Astrocyte of the cerebellum (primary cell): ENCODE results near the gene MALL.
"Not testable (repeated sequence)": the region's sequence is repeated elsewhere in the genome, so short reads cannot be mapped to it uniquely, and the experiment has no call there.

Experiments
- DNase-seq: peaks from one replicate; pipeline ENCODE4 v3.0.0-alpha.2; 2011; ENCODE audit warnings: low read depth
- H3K4me3 ChIP-seq: 2 replicates; pipeline ENCODE4 v1.5.1; 2011; ENCODE audit warnings: mild to moderate bottlenecking, low read depth, low read length, moderate library complexity
- in situ Hi-C: cut with HindIII; loops from 2 replicates; pipeline ENCODE4 v1.10.0; 2017; ENCODE audit warnings: low sequenced_read_pairs

MALL gene

DNA sequence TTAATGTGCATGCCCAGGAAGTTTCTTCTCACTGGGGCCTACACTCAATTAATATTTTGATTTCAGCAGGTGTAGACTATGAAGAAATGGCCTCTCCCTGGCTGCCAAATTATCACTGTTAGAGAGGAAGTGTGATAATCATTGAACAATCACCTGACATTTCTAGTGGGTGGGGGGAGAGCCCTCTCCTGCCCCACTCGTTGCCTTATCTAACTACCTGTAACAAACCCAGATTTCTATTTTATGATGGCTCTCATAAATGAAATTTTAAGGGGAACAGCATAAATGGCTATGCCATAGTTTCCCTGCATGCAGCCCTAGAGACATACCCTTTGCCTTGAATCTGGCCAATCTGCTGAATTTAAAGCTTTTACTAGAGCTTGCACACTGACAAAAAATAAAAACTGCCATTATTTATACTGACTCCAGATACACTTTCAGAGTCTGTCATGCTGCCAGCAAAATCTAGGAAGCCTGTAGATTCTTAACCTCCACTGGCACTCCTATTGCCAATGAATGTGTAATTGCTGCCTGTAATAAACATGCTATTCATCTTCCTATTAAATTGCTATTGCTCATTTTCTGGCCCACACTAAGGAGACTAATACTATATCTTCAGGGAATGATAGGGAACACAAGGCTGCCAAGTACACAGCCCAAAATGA is 55.8 kb downstream of the MALL start:
- DNase-seq, in situ Hi-C loops, H3K4me3 ChIP-seq: not testable (repeated sequence)

DNA sequence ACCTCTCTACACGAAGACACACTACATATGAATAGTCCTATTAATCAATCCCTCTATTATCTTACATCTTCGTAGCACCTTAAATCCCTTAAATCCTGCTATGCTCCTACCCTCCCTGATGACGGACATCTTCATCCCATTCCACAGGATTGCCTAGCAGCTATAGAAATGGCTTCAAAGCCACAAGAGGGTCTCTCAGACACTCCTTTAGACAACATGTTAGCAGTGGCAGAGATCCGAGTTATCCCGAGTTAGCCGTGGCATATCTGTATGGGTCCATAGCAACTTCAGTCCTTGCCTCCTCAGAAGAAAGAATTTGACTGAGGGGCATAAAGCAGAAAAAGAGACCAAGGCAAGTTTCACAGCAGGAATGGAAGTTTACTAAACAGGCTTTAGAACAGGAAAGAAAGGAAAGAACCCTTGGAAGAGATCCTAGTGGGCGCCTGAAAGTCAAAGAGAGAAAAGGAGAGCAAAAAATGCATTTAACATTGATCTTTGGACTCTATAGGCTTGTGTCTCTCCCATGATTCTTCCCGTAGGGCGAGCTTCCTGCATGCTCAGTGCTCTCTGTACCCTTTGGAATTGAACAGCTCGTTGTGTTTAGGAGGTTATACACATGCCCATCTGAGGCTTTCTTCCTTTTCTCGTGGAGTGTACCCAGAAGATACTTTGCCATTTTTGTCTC is 56.5 kb downstream of the MALL start:
- H3K4me3 ChIP-seq, in situ Hi-C loops, DNase-seq: not testable (repeated sequence)

DNA sequence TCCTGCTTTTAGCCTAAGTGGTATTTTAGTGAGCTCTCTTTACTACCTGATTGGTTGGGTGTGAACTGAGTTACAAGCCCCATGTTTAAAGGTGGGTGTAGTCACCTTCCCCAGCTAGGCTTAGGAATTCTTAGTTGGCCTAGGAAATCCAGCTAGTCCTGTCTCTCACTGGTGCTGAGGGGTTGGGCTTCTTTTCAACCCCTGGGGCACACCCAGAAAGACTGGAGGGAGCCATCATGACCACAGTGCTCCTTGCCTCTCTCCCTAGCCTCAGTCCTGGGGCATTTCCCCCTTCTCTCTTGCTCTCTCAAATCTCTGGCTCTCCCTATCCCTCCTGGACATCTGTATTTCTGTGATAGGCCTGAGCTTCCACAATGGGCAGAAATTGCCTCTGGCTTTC is 57.6 kb downstream of the MALL start:
- H3K4me3 ChIP-seq, in situ Hi-C loops, DNase-seq: not testable (repeated sequence)

GRCh38 chr2:110055819-110056408 is 59.7 kb downstream of the MALL start:
- DNase-seq, H3K4me3 ChIP-seq, in situ Hi-C loops: not testable (repeated sequence)

DNA sequence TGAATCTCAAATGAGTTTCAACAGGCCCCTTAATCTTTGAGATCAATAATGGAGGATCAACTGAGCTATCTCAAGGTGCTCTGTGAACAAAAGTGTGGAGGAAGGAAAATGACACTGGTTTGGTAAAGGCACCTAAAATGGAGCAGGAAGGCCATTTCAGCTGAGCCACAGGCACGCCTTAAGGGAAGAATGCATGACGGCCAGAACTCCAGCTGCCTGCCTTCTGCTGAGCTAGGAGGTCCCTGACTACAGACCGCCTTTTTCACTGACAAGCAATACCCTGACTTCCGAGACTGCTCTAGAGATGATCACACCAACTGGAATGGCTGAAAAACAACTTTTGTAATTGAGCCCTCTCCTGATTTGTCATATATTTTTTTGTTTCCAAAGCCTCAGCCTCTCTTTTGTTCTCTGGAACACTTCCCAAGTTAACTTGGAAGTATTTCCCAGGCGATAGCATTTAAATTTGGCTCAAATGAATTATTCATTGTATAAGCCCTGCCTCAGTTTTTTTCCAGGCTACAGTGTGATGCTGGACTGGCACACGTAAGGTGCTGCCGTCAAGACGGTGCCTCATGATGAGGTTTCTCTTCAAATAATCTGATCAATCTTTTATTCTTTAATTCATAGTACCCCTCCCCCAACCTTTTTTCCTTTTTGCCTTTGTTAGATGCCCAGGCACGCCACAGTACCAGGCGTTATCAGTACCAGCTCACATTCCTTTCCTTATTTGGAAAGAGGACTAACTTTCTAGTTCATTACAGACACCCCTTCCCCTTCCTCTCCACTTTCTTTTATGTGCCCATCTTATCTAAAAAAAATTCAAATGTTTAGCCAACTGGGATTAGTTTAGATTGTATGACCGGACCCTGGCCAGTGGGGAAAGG is 60.9 kb downstream of the MALL start:
- H3K4me3 ChIP-seq, in situ Hi-C loops: not testable (repeated sequence)
- peak; percentile 19 for DNase-seq

- H3K4me3 ChIP-seq, in situ Hi-C loops: not testable (repeated sequence)
Observed at GRCh38 chr2:110053688-110054087, 61.9 kb downstream of the MALL start.

GRCh38 chr2:110052166-110052565 is 63.5 kb downstream of the MALL start:
- DNase-seq, H3K4me3 ChIP-seq, in situ Hi-C loops: not testable (repeated sequence)

More at GRCh38 chr2:110053688-110054087, 61.9 kb downstream of the MALL start:
- not testable (repeated sequence) for DNase-seq

GRCh38 chr2:110050222-110050621 is 65.4 kb downstream of the MALL start:
- in situ Hi-C loops, DNase-seq, H3K4me3 ChIP-seq: not testable (repeated sequence)

DNA sequence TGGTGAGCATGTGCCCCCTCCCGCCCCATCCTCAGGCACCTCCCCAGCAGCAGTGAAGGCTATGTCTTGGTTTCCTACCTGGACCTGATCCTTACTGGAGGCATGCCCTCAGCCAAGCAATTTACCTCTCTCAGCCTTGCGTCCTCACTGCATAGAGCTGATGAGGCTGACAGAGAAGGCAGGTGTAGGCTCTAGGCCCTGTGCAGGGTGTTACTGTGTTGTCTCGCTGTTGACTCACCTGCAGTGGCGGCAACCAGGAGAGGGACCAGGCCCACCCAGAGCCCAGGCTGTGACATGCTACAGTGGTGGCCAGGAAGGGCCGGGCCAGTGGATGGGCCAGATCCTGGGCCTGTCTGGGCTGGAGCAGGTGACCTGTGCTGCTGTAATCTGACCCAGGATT is 65.9 kb downstream of the MALL start:
- H3K4me3 ChIP-seq, in situ Hi-C loops, DNase-seq: not testable (repeated sequence)

GRCh38 chr2:110048255-110049197 is 67.1 kb downstream of the MALL start:
- in situ Hi-C loops, H3K4me3 ChIP-seq, DNase-seq: not testable (repeated sequence)

DNA sequence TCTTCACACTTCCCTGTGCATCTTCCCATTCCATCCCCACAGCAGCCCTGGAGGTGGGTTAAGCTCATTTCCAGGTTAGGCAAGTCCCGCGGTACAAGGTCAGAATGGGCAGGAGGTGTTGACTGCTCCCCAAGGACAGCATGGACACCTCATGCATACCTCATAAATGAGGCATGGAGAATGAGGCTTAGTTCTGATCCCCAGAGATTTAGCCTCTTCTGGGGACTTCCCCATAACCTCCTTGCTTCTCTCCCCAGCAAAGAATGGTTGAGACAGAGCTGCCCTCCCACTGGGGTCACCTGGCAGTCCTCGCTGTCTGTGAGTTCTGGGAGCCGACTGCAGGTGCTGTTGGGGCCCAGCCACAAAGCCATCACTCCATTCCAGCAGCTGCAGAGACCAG is 68.4 kb downstream of the MALL start:
- in situ Hi-C loops, H3K4me3 ChIP-seq, DNase-seq: not testable (repeated sequence)

GRCh38 chr2:110041941-110042660 is 73.5 kb downstream of the MALL start:
- in situ Hi-C loops, DNase-seq, H3K4me3 ChIP-seq: not testable (repeated sequence)

- DNase-seq, in situ Hi-C loops: not testable (repeated sequence)
Observed at GRCh38 chr2:110037336-110037735, 78.3 kb downstream of the MALL start.

GRCh38 chr2:110035384-110035783 is 80.2 kb downstream of the MALL start:
- in situ Hi-C loops, DNase-seq, H3K4me3 ChIP-seq: not testable (repeated sequence)

More at GRCh38 chr2:110037336-110037735, 78.3 kb downstream of the MALL start:
- H3K4me3 ChIP-seq = not testable (repeated sequence)

DNA sequence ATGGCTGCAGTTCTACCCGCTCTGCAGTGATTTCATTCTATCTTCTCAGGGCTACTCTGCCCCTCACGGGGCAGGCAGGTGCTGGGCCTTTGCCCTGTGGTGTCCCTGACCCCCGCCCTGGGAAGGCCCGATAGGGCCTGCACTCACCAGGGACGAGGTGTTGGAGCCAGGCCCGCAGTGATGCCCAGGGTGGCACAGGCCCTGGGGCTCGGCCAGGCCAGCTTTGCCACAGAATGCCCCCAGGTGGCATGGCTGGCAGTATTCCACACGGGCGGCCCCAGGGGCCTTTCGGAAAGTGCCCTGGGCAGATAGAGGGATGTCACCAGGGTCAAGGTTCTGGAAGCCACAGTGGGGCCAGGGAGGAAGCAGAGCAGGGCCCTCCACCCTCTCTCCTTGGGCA is 80.7 kb downstream of the MALL start:
- DNase-seq, H3K4me3 ChIP-seq, in situ Hi-C loops: not testable (repeated sequence)
